Measurements from ENCODE around the gene ZPLD1. TPM values are rescaled to one million over a fixed set of nuclear protein-coding genes. Genes with fewer than 3 reads are reported as not detected.

Gene ZPLD1
- total and polyA plus RNA-seq, 2 of the 8 experiments (the other 6 are each of a cell fraction or from before 2014, with no cell fraction given), result not detected

DNA sequence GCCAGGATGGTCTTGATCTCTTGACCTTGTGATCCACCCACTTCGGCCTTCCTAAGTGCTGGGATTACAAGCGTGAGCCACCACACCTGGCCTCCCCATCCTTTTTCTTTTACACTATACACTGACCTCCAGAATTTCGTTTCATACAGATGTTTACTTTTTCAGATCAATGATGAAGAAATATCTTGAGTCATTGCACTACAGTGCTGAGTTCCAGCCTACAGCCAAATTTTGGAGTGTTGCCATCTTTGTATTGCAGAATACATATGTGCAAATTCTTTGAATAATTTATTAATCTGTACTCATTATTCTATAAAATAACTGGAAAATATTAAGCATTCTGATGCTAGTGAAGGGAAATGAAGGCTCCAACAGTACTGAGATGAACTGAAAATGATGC lies 12.5 kb downstream of the ZPLD1 start:
- Histone ChIP-seq H4K8ac (ENCODE audit: extremely low read depth, insufficient read depth, low read length) (no peak overlapping the region), H3K36me3 (ENCODE audit: control insufficient read depth in 2 of 4, insufficient read depth in 4 of 4, low read length in 3 of 4) (no peaks in the 10 kb centered on the region), H3K4ac (replicated peaks; ENCODE audit: insufficient read length, low read depth, low read length) (no peak overlapping the region), H4K5ac (ENCODE audit: insufficient read length, low read depth, low read length) (no peak overlapping the region), H3K23ac (ENCODE audit: insufficient read length) (no peak overlapping the region), H3K9ac (replicated peaks in 1 of 4; ENCODE audit: extremely low read depth in 1 of 4, low read depth in 3 of 4, low read length in 3 of 4) (no peak overlapping the region), H3K56ac (replicated peaks; ENCODE audit: insufficient read length, low read depth, low read length) (no peak overlapping the region), H3K4me2 (ENCODE audit: insufficient read depth in 1 of 2, low read depth in 2 of 2, low read length in 2 of 2) (no peak overlapping the region), H3K14ac (ENCODE audit: insufficient read length) (no peak overlapping the region), H2AK5ac (ENCODE audit: low read depth, low read length) (no peak overlapping the region), H3K4me1 (replicated peaks in 1 of 4; ENCODE audit: control insufficient read depth in 3 of 4, insufficient read depth in 4 of 4, low read length in 3 of 4) (no peaks in the 10 kb centered on the region), H4K91ac (replicated peaks; ENCODE audit: insufficient read length, low read length) (no peak overlapping the region), H4K20me1 (replicated peaks in 1 of 2; ENCODE audit: control insufficient read depth in 1 of 2, insufficient read depth in 2 of 2, low read length in 2 of 2) (no peaks in the 10 kb centered on the region), H2BK20ac (ENCODE audit: low read length) (no peak overlapping the region), H3K79me1 (ENCODE audit: low read depth, low read length) (no peaks in the 10 kb centered on the region), H3K18ac (ENCODE audit: extremely low read depth, low read length) (no peak overlapping the region), H3K4me3 (ENCODE audit: extremely low read depth in 1 of 4, insufficient read depth in 2 of 4, low read depth in 3 of 4, low read length in 4 of 4) (no peak overlapping the region), H3K79me2 (ENCODE audit: control insufficient read depth in 1 of 2, insufficient read depth in 2 of 2, low read length in 2 of 2) (no peaks in the 10 kb centered on the region), H3K27me3 (replicated peaks in 1 of 4; ENCODE audit: control insufficient read depth in 3 of 4, extremely low read depth in 1 of 4, insufficient read depth in 3 of 4, low read length in 3 of 4) (no peaks in the 10 kb centered on the region), H3K23me2 (ENCODE audit: low read depth, low read length) (no peaks in the 10 kb centered on the region), H3K9me3 (ENCODE audit: insufficient read depth in 2 of 2, low read depth in 1 of 2, low read length in 1 of 2) (no peaks in the 10 kb centered on the region), H2BK12ac (ENCODE audit: low read depth, low read length) (no peak overlapping the region), H2BK120ac (replicated peaks; ENCODE audit: low read depth, low read length) (no peak overlapping the region), H3K27ac (ENCODE audit: low read depth, low read length) (no peak overlapping the region), H2BK5ac (ENCODE audit: low read depth, low read length) (no peak overlapping the region), H2AFZ (ENCODE audit: low read length) (no peak overlapping the region), H2BK15ac (ENCODE audit: low read length) (no peak overlapping the region)
- ChIA-PET POLR2A (ENCODE audit: partially characterized antibody) (no interaction called here), CTCF (ENCODE audit: partially characterized antibody) (interaction anchor here (2.8 kb wide), 1 partner anchor 218 kb away, joined by 7 read pairs; no protein-coding TSS in a partner anchor)
- FAIRE-seq (no peak), DNase-seq (ENCODE audit: low read depth in 1 of 2, low spot score in 2 of 2) (no peak)
- 94% methylated on average over 3 of the region's 3 CpGs; no CpG with 5 or more reads in 1 of the 2 experiments for WGBS, 2 experiments (ENCODE audit: extremely low coverage in 1 of 2, insufficient coverage in 1 of 2, insufficient read length in 1 of 2, insufficient replicate concordance in 2 of 2, low coverage in 1 of 2, low lambda C conversion rate in 2 of 2, missing lambda C conversion rate in 1 of 2)
- no peak for TF ChIP-seq GTF2F1 (IDR thresholded peaks at IDR 0.05; ENCODE audit: borderline replicate concordance, low read depth, low read length)
- TF ChIP-seq CEBPB (IDR thresholded peaks at IDR 0.05; ENCODE audit: low read depth, low read length), result no peak
- no peak for TF ChIP-seq BRCA1 (IDR thresholded peaks at IDR 0.05; ENCODE audit: low read depth, low read length)
- no peak for TF ChIP-seq RAD21 (IDR thresholded peaks at IDR 0.05 in 1 of 2, conservative IDR thresholded peaks at IDR 0.05 in 1 of 2; ENCODE audit: low read depth in 2 of 2, low read length in 2 of 2)
- TF ChIP-seq SP2 (IDR thresholded peaks at IDR 0.05; ENCODE audit: low read length), result no peak
- TF ChIP-seq, protein P1, sequence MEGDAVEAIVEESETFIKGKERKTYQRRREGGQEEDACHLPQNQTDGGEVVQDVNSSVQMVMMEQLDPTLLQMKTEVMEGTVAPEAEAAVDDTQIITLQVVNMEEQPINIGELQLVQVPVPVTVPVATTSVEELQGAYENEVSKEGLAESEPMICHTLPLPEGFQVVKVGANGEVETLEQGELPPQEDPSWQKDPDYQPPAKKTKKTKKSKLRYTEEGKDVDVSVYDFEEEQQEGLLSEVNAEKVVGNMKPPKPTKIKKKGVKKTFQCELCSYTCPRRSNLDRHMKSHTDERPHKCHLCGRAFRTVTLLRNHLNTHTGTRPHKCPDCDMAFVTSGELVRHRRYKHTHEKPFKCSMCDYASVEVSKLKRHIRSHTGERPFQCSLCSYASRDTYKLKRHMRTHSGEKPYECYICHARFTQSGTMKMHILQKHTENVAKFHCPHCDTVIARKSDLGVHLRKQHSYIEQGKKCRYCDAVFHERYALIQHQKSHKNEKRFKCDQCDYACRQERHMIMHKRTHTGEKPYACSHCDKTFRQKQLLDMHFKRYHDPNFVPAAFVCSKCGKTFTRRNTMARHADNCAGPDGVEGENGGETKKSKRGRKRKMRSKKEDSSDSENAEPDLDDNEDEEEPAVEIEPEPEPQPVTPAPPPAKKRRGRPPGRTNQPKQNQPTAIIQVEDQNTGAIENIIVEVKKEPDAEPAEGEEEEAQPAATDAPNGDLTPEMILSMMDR (IDR thresholded peaks at IDR 0.05; ENCODE audit: control extremely low read depth in 1 of 3, insufficient read depth in 1 of 3, low read depth in 1 of 3, low read length in 3 of 3), result no peak
- no peak for TF ChIP-seq EZH2 (IDR thresholded peaks at IDR 0.05; ENCODE audit: low read depth, low read length, severe bottlenecking)
- TF ChIP-seq EP300 (IDR thresholded peaks at IDR 0.05; ENCODE audit: borderline replicate concordance in 1 of 2, low read depth in 2 of 2, low read length in 2 of 2), result no peak
- TF ChIP-seq SIN3A (conservative IDR thresholded peaks at IDR 0.05 in 1 of 2, IDR thresholded peaks at IDR 0.05 in 1 of 2; ENCODE audit: low read depth in 1 of 2, low read length in 2 of 2), result no peak
- TF ChIP-seq, protein P2, sequence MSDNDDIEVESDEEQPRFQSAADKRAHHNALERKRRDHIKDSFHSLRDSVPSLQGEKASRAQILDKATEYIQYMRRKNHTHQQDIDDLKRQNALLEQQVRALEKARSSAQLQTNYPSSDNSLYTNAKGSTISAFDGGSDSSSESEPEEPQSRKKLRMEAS (IDR thresholded peaks at IDR 0.05), result no peak
- no peak for TF ChIP-seq GABPA (IDR thresholded peaks at IDR 0.05; ENCODE audit: borderline replicate concordance, insufficient read depth, low read length)
